Measurements from ENCODE around the gene TUBA4B. TPM values are rescaled to one million over a fixed set of nuclear protein-coding genes. Genes with fewer than 3 reads are reported as not detected.

TUBA4B gene
- polyA plus RNA-seq, 3 donors = not detected

- Mint-ChIP-seq H3K27me3 (ENCODE audit: low read depth in 3 of 3) (peaks cover 2 to 10% (median 9%) of the 10 kb centered on the region in 3 donors), H3K4me1 (peaks cover 29% of the 10 kb centered on the region), H3K4me3 (peak overlapping the region; percentile 70 to 84), H3K36me3 (peaks cover 26 to 30% of the 10 kb centered on the region in 2 donors), H3K27ac (peak overlapping the region; percentile 87 to 98 (median 96)), H3K9me3 (peaks cover 0 to 2% (median 0%) of the 10 kb centered on the region in 7 donors)
- Histone ChIP-seq H2AFZ (ENCODE audit: insufficient read depth, low read depth, low read length, poor library complexity, severe bottlenecking) (peak overlapping the region; percentile 83), H3K4me3 (replicated peaks in 1 of 3; ENCODE audit: low read depth in 2 of 3, low read length in 3 of 3) (peak overlapping the region in 1 of 3 experiments; percentile 66), H3K4me2 (replicated peaks; ENCODE audit: extremely low read depth, low read length, poor library complexity, severe bottlenecking) (peak overlapping the region; percentile 76), H4K20me1 (ENCODE audit: insufficient read depth, low read length) (no peaks in the 10 kb centered on the region), H3K4me1 (ENCODE audit: control insufficient read depth in 1 of 2, insufficient read depth in 2 of 2, low read length in 2 of 2) (peaks cover 23 to 31% of the 10 kb centered on the region in 2 donors), H3K36me3 (replicated peaks in 1 of 2; ENCODE audit: control insufficient read depth in 1 of 2, insufficient read depth in 2 of 2, low read length in 2 of 2) (peaks cover 17 to 27% of the 10 kb centered on the region in 2 donors), H3K27me3 (ENCODE audit: control insufficient read depth in 2 of 2, insufficient read depth in 2 of 2, low read length in 2 of 2) (no peaks in the 10 kb centered on the region), H3K9ac (ENCODE audit: insufficient read depth, low read length, poor library complexity, severe bottlenecking) (peak overlapping the region; percentile 98), H3K79me2 (ENCODE audit: insufficient read depth, low read length) (peaks cover 5% of the 10 kb centered on the region), H3K9me3 (replicated peaks in 1 of 2; ENCODE audit: control insufficient read depth in 1 of 2, insufficient read depth in 1 of 2, low read length in 2 of 2) (no peaks in the 10 kb centered on the region), H3K27ac (ENCODE audit: low read depth in 1 of 2, low read length in 2 of 2) (peak overlapping the region; percentile 12 to 97)
- WGBS (ENCODE audit: insufficient coverage) = 24% methylated on average over 15 of the region's 25 CpGs
- TF ChIP-seq CTCF (IDR thresholded peaks at IDR 0.05) = peak; percentile 98
- intact Hi-C loops (cut with micrococcal nuclease) = loop anchor here (2.0 kb wide), 3 partner anchors 17 to 109 kb away; partner anchors contain the start of gene DNPEP (in 2 of the 2)
- peak; percentile 55 to 77 (median 68) for DNase-seq
These were observed 24.9 kb downstream of the TUBA4B start for GRCh38 chr2:219277703-219278654.

GRCh38 chr2:219278655-219279150 is 25.7 kb downstream of the TUBA4B start:
- no peaks in the 10 kb centered on the region for H4K20me1 ChIP-seq (ENCODE audit: insufficient read depth, low read length)
- H3K9ac ChIP-seq (ENCODE audit: insufficient read depth, low read length, poor library complexity, severe bottlenecking) = peak overlapping the region; percentile 98
- no peaks in the 10 kb centered on the region for H3K9me3 ChIP-seq (replicated peaks in 1 of 2; ENCODE audit: control insufficient read depth in 1 of 2, insufficient read depth in 1 of 2, low read length in 2 of 2)
- H3K4me3 ChIP-seq (replicated peaks in 1 of 3; ENCODE audit: low read depth in 2 of 3, low read length in 3 of 3) = peak overlapping the region; percentile 8 to 66 (median 22)
- peaks cover 29% of the 10 kb centered on the region for H3K4me1 Mint-ChIP-seq
- intact Hi-C loops (cut with micrococcal nuclease) = loop anchor here (1.0 to 2.0 kb wide), 4 partner anchors 16 to 108 kb away; partner anchors contain the start of gene DNPEP (in 2 of the 2)
- no peak for DNase-seq
- peaks cover 23 to 31% of the 10 kb centered on the region in 2 donors for H3K4me1 ChIP-seq (ENCODE audit: control insufficient read depth in 1 of 2, insufficient read depth in 2 of 2, low read length in 2 of 2)
- H3K36me3 ChIP-seq (replicated peaks in 1 of 2; ENCODE audit: control insufficient read depth in 1 of 2, insufficient read depth in 2 of 2, low read length in 2 of 2) = peaks cover 24 to 34% of the 10 kb centered on the region in 2 donors
- peak overlapping the region; percentile 91 to 98 (median 97) for H3K27ac Mint-ChIP-seq
- H2AFZ ChIP-seq (ENCODE audit: insufficient read depth, low read depth, low read length, poor library complexity, severe bottlenecking) = no peak overlapping the region
- H3K27ac ChIP-seq (ENCODE audit: low read depth in 1 of 2, low read length in 2 of 2) = peak overlapping the region; percentile 85 to 97
- peaks cover 0 to 2% (median 0%) of the 10 kb centered on the region in 7 donors for H3K9me3 Mint-ChIP-seq
- peaks cover 2 to 8% (median 8%) of the 10 kb centered on the region in 3 donors for H3K27me3 Mint-ChIP-seq (ENCODE audit: low read depth in 3 of 3)
- H3K79me2 ChIP-seq (ENCODE audit: insufficient read depth, low read length) = peaks cover 5% of the 10 kb centered on the region
- no peaks in the 10 kb centered on the region for H3K27me3 ChIP-seq (ENCODE audit: control insufficient read depth in 2 of 2, insufficient read depth in 2 of 2, low read length in 2 of 2)
- TF ChIP-seq CTCF (IDR thresholded peaks at IDR 0.05) = no peak
- whole genome bisulfite sequencing (ENCODE audit: insufficient coverage) = 4% methylated on average over 3 of the region's 9 CpGs
- peak overlapping the region; percentile 74 to 88 for H3K4me3 Mint-ChIP-seq
- H3K4me2 ChIP-seq (replicated peaks; ENCODE audit: extremely low read depth, low read length, poor library complexity, severe bottlenecking) = peak overlapping the region; percentile 76
- H3K36me3 Mint-ChIP-seq = peaks cover 33 to 38% of the 10 kb centered on the region in 2 donors
